Endothelial cell of umbilical vein (primary cell): ENCODE results near the gene GLMN. TPM values are rescaled to one million over a fixed set of nuclear protein-coding genes. Genes with fewer than 3 reads are reported as not detected.

Experiments
- BruUV-seq: library from RNA; stranded (reverse); fragments of 400-500 nt; replicated peaks from 2 replicates; lab custom pipeline; 2021; lab: Mats Ljungman, UMichigan
- CTCF ChIA-PET: fragments of 300-600, 350-600 bp; sonication (Branson Sonifier 250); formaldehyde crosslinking; loops from one replicate; lab custom pipeline; 2021; ENCODE audit warnings: antibody characterized with exemption, inconsistent platforms; lab: Charles Lee
- POLR2A ChIA-PET: fragments of 300-600, 350-600 bp; sonication (Branson Sonifier 250); formaldehyde crosslinking; loops from one replicate; lab custom pipeline; 2021; ENCODE audit warnings: antibody characterized with exemption, inconsistent platforms; lab: Charles Lee
- DNase-seq: peaks from one replicate; pipeline ENCODE4 v3.0.0-alpha.2; 2011; ENCODE audit warnings: low read depth, low spot score
- FAIRE-seq: peaks from 2 replicates; lab custom pipeline; 2011; peaks lifted over from hg19 to GRCh38; lab: Jason Lieb, UNC
- H2AFZ ChIP-seq: 2 replicates; pipeline ENCODE4 v1.6.0; 2012; ENCODE audit warnings: low read depth, low read length, control low read depth, inconsistent platforms
- H3K27ac ChIP-seq: 2 replicates; pipeline ENCODE4 v1.5.1; 2011; ENCODE audit warnings: low read depth, mild to moderate bottlenecking, control low read depth, low read length, moderate library complexity; ENCODE audit not compliant: insufficient read depth
- H3K27me3 ChIP-seq, 2 experiments: 2 replicates each; pipeline versions ENCODE4 v1.6.0 to v1.6.1; 2011; ENCODE audit warnings: low read length in 2 of 2, mixed read lengths in 1 of 2; ENCODE audit not compliant: control insufficient read depth in 2 of 2, insufficient read depth in 2 of 2
- H3K36me3 ChIP-seq, 2 experiments: 2 replicates in 1 of 2; 3 replicates in 1 of 2; pipeline ENCODE4 v1.5.1; 2011; ENCODE audit warnings: low read length in 2 of 2, mild to moderate bottlenecking in 1 of 2, moderate library complexity in 1 of 2; ENCODE audit not compliant: control insufficient read depth in 2 of 2, insufficient read depth in 2 of 2; ENCODE audit errors: extremely low read depth in 1 of 2
- H3K4me1 ChIP-seq: 3 replicates; pipeline ENCODE4 v1.5.1; 2011; ENCODE audit warnings: mild to moderate bottlenecking, low read length; ENCODE audit not compliant: control insufficient read depth, insufficient read depth; ENCODE audit errors: extremely low read depth
- H3K4me2 ChIP-seq: 2 replicates; pipeline ENCODE4 v1.6.1; 2011; ENCODE audit warnings: low read length, control low read depth, mixed read lengths; ENCODE audit not compliant: insufficient read depth
- H3K4me3 ChIP-seq, 3 experiments: fragments of 200-600 bp in 1 of 3; sonication (generic), shearing (Covaris generic) in 1 of 3; replicated peaks in 1 of 3; 2 replicates each; pipeline ENCODE4 v1.5.1; 2011 to 2016; ENCODE audit warnings: control low read depth in 3 of 3, low read length in 3 of 3, mild to moderate bottlenecking in 2 of 3, inconsistent platforms in 1 of 3, low read depth in 1 of 3, moderate library complexity in 1 of 3; ENCODE audit not compliant: insufficient read depth in 1 of 3
- H3K79me2 ChIP-seq: 2 replicates; pipeline ENCODE4 v1.6.0; 2012; ENCODE audit warnings: low read length, inconsistent platforms; ENCODE audit not compliant: control insufficient read depth, insufficient read depth
- H3K9ac ChIP-seq: replicated peaks from 2 replicates; pipeline ENCODE3; 2011; ENCODE audit warnings: low read length, control low read depth; ENCODE audit not compliant: insufficient read depth; ENCODE audit errors: extremely low read depth
- H3K9me1 ChIP-seq: replicated peaks from 3 replicates; pipeline ENCODE4 v1.6.0; 2011; ENCODE audit warnings: mild to moderate bottlenecking, low read length; ENCODE audit not compliant: control insufficient read depth, insufficient read depth; ENCODE audit errors: extremely low read depth
- H3K9me3 ChIP-seq: replicated peaks from 2 replicates; pipeline ENCODE4 v1.5.1; 2012; ENCODE audit warnings: low read length, inconsistent platforms; ENCODE audit not compliant: control insufficient read depth, insufficient read depth
- H4K20me1 ChIP-seq: replicated peaks from 2 replicates; pipeline ENCODE3; 2011; ENCODE audit warnings: mild to moderate bottlenecking, low read length; ENCODE audit not compliant: control insufficient read depth, insufficient read depth; ENCODE audit errors: extremely low read depth
- CTCF ChIP-seq, 2 donors: IDR thresholded peaks; 1 replicate in 1 of 2; 2 replicates in 1 of 2; pipeline ENCODE4 v1.5.1; 2011; ENCODE audit warnings: low read length in 2 of 2, mild to moderate bottlenecking in 2 of 2, moderate library complexity in 2 of 2, control low read depth in 1 of 2, inconsistent platforms in 1 of 2, low read depth in 1 of 2; ENCODE audit not compliant: insufficient read depth in 1 of 2; ENCODE audit errors: extremely low read depth in 1 of 2
- EZH2 ChIP-seq: IDR thresholded peaks from 2 replicates; pipeline ENCODE4 v1.6.1; 2012; ENCODE audit warnings: borderline replicate concordance, low read depth, mild to moderate bottlenecking, moderate library complexity, low read length, inconsistent platforms; ENCODE audit not compliant: severe bottlenecking
- FOS ChIP-seq: IDR thresholded peaks from 2 replicates; pipeline ENCODE4 v1.6.1; 2011; ENCODE audit warnings: mild to moderate bottlenecking, low read length, moderate library complexity, borderline replicate concordance; ENCODE audit not compliant: insufficient read depth
- GATA2 ChIP-seq: IDR thresholded peaks from 2 replicates; pipeline ENCODE4 v1.7.0; 2011; ENCODE audit warnings: low read depth, mild to moderate bottlenecking, moderate library complexity, mixed read lengths, low read length; ENCODE audit not compliant: insufficient read length, insufficient read depth
- JUN ChIP-seq: IDR thresholded peaks from 2 replicates; pipeline ENCODE4 v1.6.1; 2011; ENCODE audit warnings: borderline replicate concordance, low read depth; ENCODE audit not compliant: insufficient read length, insufficient read depth
- MYC ChIP-seq: IDR thresholded peaks from one replicate; pipeline ENCODE4 v1.6.1; 2011; ENCODE audit warnings: mild to moderate bottlenecking, low read depth, low read length
- POLR2A ChIP-seq: IDR thresholded peaks from 2 replicates; pipeline ENCODE4 v1.6.1; 2012; ENCODE audit warnings: low read depth, mild to moderate bottlenecking, control low read depth, low read length
- POLR2AphosphoS5 ChIP-seq: IDR thresholded peaks from 2 replicates; pipeline ENCODE4 v1.6.1; 2012; ENCODE audit warnings: low read depth, mild to moderate bottlenecking, control low read depth, low read length, moderate library complexity; ENCODE audit not compliant: insufficient read depth
- dilution Hi-C: fragments of 300-500 bp; cut with MboI; formaldehyde crosslinking; loops from one replicate; pipeline ENCODE4 v1.15.0; 2019; ENCODE audit warnings: low sequenced_read_pairs; ENCODE audit not compliant: extremely low pct_ligation_motif_present
- intact Hi-C: fragments of 100-400 bp; cut with micrococcal nuclease; formaldehyde crosslinking; loops from one replicate; pipeline ENCODE4 v1.10.0; 2022
- polyA plus RNA-seq, 4 experiments: library from polyadenylated mRNA; depleted of rRNA in 3 of 4; stranded (reverse) in 3 of 4; unstranded in 1 of 4; fragments of >200 nt; gene quantifications; 2 replicates each; pipeline versions ENCODE4 v1.2.1 to v1.2.3, GENCODE V29; 2011 to 2012; ENCODE audit warnings: missing spikeins in 1 of 4
- total RNA-seq: library from RNA; stranded (reverse); gene quantifications from 2 replicates; pipeline ENCODE4 v1.2.3, GENCODE V29; 2021
- TF ChIP-seq, protein P1 (sequence below): IDR thresholded peaks from 2 replicates; pipeline ENCODE4 v1.6.1; 2011; ENCODE audit not compliant: insufficient read depth, insufficient read length

Gene GLMN
- total and polyA plus RNA-seq, 2 donors (not counting 3 experiments of a cell fraction or from before 2014, with no cell fraction given): 2.4 to 13.2 TPM

DNA sequence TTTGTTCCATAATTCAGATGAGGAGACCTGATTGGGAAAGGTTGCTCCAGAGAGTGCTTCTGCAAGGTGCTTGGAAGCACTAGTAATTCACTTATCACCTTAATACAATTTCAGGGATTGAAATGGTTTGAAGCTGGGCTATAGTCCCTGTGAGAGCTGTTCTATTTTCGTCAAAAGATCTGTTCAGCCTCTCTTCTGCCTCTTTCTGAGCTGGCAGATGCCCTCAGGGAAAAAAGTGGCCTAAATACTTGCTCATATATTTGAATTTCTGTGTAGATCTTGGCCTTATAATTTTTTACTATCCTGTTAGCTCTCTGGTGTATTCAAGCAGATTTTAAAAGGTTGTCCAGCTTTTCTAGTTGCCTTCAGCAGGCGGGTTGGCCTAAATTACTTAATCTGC is 58.8 kb downstream of the GLMN start:
- Histone ChIP-seq H3K9ac (no peak overlapping the region), H3K9me1 (no peaks in the 10 kb centered on the region), H3K4me3 (no peak overlapping the region), H4K20me1 (no peaks in the 10 kb centered on the region), H3K36me3 (no peaks in the 10 kb centered on the region), H2AFZ (no peak overlapping the region), H3K79me2 (no peaks in the 10 kb centered on the region), H3K4me2 (no peak overlapping the region), H3K9me3 (no peaks in the 10 kb centered on the region), H3K27ac (no peak overlapping the region), H3K4me1 (no peaks in the 10 kb centered on the region), H3K27me3 (no peaks in the 10 kb centered on the region)
- BruUV-seq: no TSS peak
- FAIRE-seq (no peak), DNase-seq (no peak)
- dilution Hi-C loops: no loop called here
- ChIA-PET CTCF (interaction anchor here (0.8 kb wide), 1 partner anchor 9 kb away, joined by 3 read pairs; no protein-coding TSS in a partner anchor), POLR2A (no interaction called here)
- no peak for TF ChIP-seq GATA2
- TF ChIP-seq POLR2AphosphoS5: no peak
- no peak for TF ChIP-seq POLR2A
- no peak for TF ChIP-seq MYC
- TF ChIP-seq, protein P1, sequence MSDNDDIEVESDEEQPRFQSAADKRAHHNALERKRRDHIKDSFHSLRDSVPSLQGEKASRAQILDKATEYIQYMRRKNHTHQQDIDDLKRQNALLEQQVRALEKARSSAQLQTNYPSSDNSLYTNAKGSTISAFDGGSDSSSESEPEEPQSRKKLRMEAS: no peak
- no peak for TF ChIP-seq EZH2
- no peak for TF ChIP-seq FOS
- TF ChIP-seq CTCF (IDR thresholded peaks at IDR 0.05; ENCODE audit: extremely low read depth in 1 of 2, insufficient read depth in 1 of 2, low read depth in 1 of 2, low read length in 2 of 2): no peak
- no peak for TF ChIP-seq JUN
- intact Hi-C loops: no loop called here
